ENCODE data around the gene GET3.

The GET3 gene

GRCh38 chr19:12784871-12785430 is 47.7 kb downstream of the GET3 start:
- Histone ChIP-seq H3K9me2 (replicated peaks; ENCODE audit: low read depth, low read length) (no peaks in the 10 kb centered on the region), H4K20me1 (ENCODE audit: insufficient read depth, low read length, poor library complexity, severe bottlenecking) (no peaks in the 10 kb centered on the region), H3K27me3 (ENCODE audit: insufficient read depth, low read length, poor library complexity, severe bottlenecking) (no peaks in the 10 kb centered on the region), H3K9ac (ENCODE audit: low read depth, low read length, poor library complexity, severe bottlenecking) (no peak overlapping the region), H3K79me2 (ENCODE audit: insufficient read depth, low read length) (no peaks in the 10 kb centered on the region), H3K9me3 (ENCODE audit: insufficient read depth, low read depth, low read length) (no peaks in the 10 kb centered on the region), H3K4me3 (ENCODE audit: low read length, poor library complexity, severe bottlenecking) (no peak overlapping the region), H3K36me3 (ENCODE audit: insufficient read depth, low read length) (no peaks in the 10 kb centered on the region), H3F3A (ENCODE audit: low read depth) (no peaks in the 10 kb centered on the region; the same call in 1 of the 2 replicates), H3K4me2 (ENCODE audit: low read depth, low read length, poor library complexity, severe bottlenecking) (no peak overlapping the region), H3K4me1 (ENCODE audit: insufficient read depth, low read length, poor library complexity, severe bottlenecking) (peaks cover 23% of the 10 kb centered on the region), H2AFZ (ENCODE audit: low read length) (no peak overlapping the region)
- no peak for TF ChIP-seq EZH2phosphoT487 (IDR thresholded peaks at IDR 0.05; ENCODE audit: borderline replicate concordance)
- TF ChIP-seq CTCF (conservative IDR thresholded peaks at IDR 0.05; ENCODE audit: low read length), result no peak

DNA sequence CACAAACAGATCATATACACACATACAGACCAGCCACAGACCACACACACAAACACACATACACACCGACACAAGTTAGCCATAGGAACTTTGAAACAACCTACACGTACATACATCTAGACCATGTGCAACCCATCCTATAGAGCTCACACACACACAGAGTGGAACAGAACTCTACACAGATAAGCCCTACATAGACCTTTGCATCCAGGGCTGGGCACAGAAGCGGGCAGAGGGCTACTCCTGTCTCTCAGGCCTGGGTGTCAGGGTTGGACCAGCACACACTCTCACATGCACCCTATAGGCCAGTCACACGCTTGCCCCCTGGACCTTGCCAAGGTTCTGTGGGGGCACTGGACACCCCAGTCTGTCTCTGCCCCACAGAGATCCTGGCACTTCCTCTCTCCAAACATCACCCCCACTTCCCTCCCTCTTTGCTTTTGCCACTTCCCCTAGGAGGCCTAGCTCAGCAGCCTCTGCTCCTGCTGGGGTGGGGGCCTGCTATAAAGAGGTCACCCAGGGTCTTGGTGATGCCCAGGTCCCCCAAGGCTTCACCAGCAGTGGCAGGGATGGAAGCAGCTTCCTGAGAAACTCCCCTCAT is 48.2 kb downstream of the GET3 start:
- H3K4me3 ChIP-seq (ENCODE audit: low read length, poor library complexity, severe bottlenecking), result no peak overlapping the region
- no peaks in the 10 kb centered on the region for H3K9me2 ChIP-seq (replicated peaks; ENCODE audit: low read depth, low read length)
- no peaks in the 10 kb centered on the region for H3K27me3 ChIP-seq (ENCODE audit: insufficient read depth, low read length, poor library complexity, severe bottlenecking)
- no peaks in the 10 kb centered on the region for H4K20me1 ChIP-seq (ENCODE audit: insufficient read depth, low read length, poor library complexity, severe bottlenecking)
- no peaks in the 10 kb centered on the region for H3K36me3 ChIP-seq (ENCODE audit: insufficient read depth, low read length)
- no peaks in the 10 kb centered on the region; the same call in 1 of the 2 replicates for H3F3A ChIP-seq (ENCODE audit: low read depth)
- peak overlapping the region; percentile 51 for H3K9ac ChIP-seq (ENCODE audit: low read depth, low read length, poor library complexity, severe bottlenecking)
- TF ChIP-seq CTCF (conservative IDR thresholded peaks at IDR 0.05; ENCODE audit: low read length) (no peak), EZH2phosphoT487 (IDR thresholded peaks at IDR 0.05; ENCODE audit: borderline replicate concordance) (no peak)
- H3K4me2 ChIP-seq (ENCODE audit: low read depth, low read length, poor library complexity, severe bottlenecking), result peak overlapping the region; percentile 14
- H3K79me2 ChIP-seq (ENCODE audit: insufficient read depth, low read length), result no peaks in the 10 kb centered on the region
- H3K9me3 ChIP-seq (ENCODE audit: insufficient read depth, low read depth, low read length), result no peaks in the 10 kb centered on the region
- no peak overlapping the region for H2AFZ ChIP-seq (ENCODE audit: low read length)
- H3K4me1 ChIP-seq (ENCODE audit: insufficient read depth, low read length, poor library complexity, severe bottlenecking), result peaks cover 24% of the 10 kb centered on the region

- H3K9me2 ChIP-seq (replicated peaks; ENCODE audit: low read depth, low read length), result no peaks in the 10 kb centered on the region
- H3K4me1 ChIP-seq (ENCODE audit: insufficient read depth, low read length, poor library complexity, severe bottlenecking), result peaks cover 30% of the 10 kb centered on the region
- peak overlapping the region; percentile 51 for H3K9ac ChIP-seq (ENCODE audit: low read depth, low read length, poor library complexity, severe bottlenecking)
- no peaks in the 10 kb centered on the region; the same call in 1 of the 2 replicates for H3F3A ChIP-seq (ENCODE audit: low read depth)
- no peaks in the 10 kb centered on the region for H3K9me3 ChIP-seq (ENCODE audit: insufficient read depth, low read depth, low read length)
- H3K4me2 ChIP-seq (ENCODE audit: low read depth, low read length, poor library complexity, severe bottlenecking), result no peak overlapping the region
- H3K27me3 ChIP-seq (ENCODE audit: insufficient read depth, low read length, poor library complexity, severe bottlenecking), result no peaks in the 10 kb centered on the region
- H4K20me1 ChIP-seq (ENCODE audit: insufficient read depth, low read length, poor library complexity, severe bottlenecking), result no peaks in the 10 kb centered on the region
- TF ChIP-seq CTCF (conservative IDR thresholded peaks at IDR 0.05; ENCODE audit: low read length) (no peak), EZH2phosphoT487 (IDR thresholded peaks at IDR 0.05; ENCODE audit: borderline replicate concordance) (no peak)
- H3K4me3 ChIP-seq (ENCODE audit: low read length, poor library complexity, severe bottlenecking), result no peak overlapping the region
- no peak overlapping the region for H2AFZ ChIP-seq (ENCODE audit: low read length)
- peaks cover 4% of the 10 kb centered on the region; the same call in 1 of the 2 replicates for H3K79me2 ChIP-seq (ENCODE audit: insufficient read depth, low read length)
- no peaks in the 10 kb centered on the region for H3K36me3 ChIP-seq (ENCODE audit: insufficient read depth, low read length)
Measured at GRCh38 chr19:12786141-12786870, 49.0 kb downstream of the GET3 start.

Data from Loucy (cell line).